GM19023 (cell line): Measurements from ENCODE around the gene JPH3.

ENCODE experiments used
- ATAC-seq: cut with Tn5 transposase; IDR thresholded peaks from one replicate; pipeline ENCODE4 v1.9.1; 2021; ENCODE audit warnings: mild to moderate bottlenecking, moderate library complexity; ENCODE audit not compliant: unreplicated experiment

JPH3 gene

GRCh38 chr16:87598431-87598830 is 3.9 kb upstream of the JPH3 start:
- no peak for ATAC-seq

DNA sequence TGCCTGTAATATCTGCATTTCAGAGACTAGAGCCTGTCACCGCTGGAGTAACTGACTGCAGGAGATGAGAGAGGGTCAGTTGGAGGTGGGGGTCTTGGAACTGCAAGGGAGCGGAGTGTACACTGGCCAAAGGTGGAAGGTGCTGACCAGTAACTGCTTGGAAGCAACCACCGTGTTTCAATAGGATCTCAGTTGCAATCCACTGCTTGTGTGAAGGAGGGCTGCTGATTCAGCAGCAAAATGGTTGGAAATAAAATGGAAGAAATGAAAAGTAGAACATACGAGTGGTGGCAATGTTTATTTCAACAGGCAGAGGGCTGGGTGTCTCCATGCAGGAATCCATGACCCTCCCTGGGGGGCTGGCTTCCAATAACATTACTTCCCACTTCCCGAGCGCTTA is 2.1 kb upstream of the JPH3 start:
- ATAC-seq, result no peak

- ATAC-seq, result no peak
These were observed 817 bp upstream of the JPH3 start for GRCh38 chr16:87601401-87601981.

- ATAC-seq, result no peak
These were observed 744 bp downstream of the JPH3 start for GRCh38 chr16:87602821-87603683.

GRCh38 chr16:87603684-87604633 is 1.7 kb downstream of the JPH3 start:
- no peak for ATAC-seq

GRCh38 chr16:87604634-87605111 is 2.4 kb downstream of the JPH3 start:
- ATAC-seq, result no peak

GRCh38 chr16:87607223-87607622 is 4.9 kb downstream of the JPH3 start:
- ATAC-seq, result no peak

GRCh38 chr16:87607871-87608270 is 5.6 kb downstream of the JPH3 start:
- no peak for ATAC-seq

GRCh38 chr16:87608400-87608985 is 6.2 kb downstream of the JPH3 start:
- no peak for ATAC-seq

GRCh38 chr16:87610026-87610425 is 7.7 kb downstream of the JPH3 start:
- no peak for ATAC-seq

DNA sequence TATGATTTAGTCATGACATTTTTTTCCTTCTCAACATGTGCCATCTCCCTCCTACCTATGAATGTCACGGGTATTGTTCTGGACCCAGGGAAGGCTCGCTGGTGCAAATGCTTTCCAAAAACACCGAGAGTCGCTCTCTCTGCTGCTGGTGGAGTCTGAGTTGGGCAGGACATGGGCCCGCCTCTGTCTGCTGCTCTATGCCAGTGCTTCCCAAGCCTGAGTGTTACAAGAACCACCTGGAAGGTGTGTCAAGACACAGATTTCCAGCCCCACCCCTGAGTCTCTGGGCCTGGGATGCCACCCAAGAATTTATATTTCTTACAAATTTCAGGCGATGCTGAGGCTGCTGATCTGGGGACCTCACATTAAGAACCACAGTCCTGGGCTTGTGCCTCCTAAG is 9.1 kb downstream of the JPH3 start:
- no peak for ATAC-seq

GRCh38 chr16:87613961-87614360 is 11.7 kb downstream of the JPH3 start:
- no peak for ATAC-seq

GRCh38 chr16:87615621-87616041 is 13.3 kb downstream of the JPH3 start:
- no peak for ATAC-seq

DNA sequence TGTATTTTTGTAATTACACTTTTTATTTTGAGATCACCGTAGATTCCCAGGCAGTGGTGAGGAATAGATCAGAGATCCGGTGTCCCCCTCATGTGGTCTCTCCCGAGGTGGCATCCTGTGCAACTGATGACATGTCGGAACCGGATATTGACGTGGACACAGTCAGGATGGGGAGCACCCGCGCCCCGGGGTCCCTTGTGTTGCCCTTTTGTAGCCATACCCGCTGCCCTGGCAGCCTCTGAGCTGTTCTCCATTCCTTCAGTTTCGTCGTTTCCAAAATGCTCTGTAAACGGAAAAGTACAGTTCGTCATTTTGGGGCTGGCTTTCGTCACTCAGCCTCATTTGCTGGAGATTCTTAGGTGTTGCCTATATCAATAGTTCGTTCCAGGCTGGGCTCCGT is 14.2 kb downstream of the JPH3 start:
- ATAC-seq, result no peak

DNA sequence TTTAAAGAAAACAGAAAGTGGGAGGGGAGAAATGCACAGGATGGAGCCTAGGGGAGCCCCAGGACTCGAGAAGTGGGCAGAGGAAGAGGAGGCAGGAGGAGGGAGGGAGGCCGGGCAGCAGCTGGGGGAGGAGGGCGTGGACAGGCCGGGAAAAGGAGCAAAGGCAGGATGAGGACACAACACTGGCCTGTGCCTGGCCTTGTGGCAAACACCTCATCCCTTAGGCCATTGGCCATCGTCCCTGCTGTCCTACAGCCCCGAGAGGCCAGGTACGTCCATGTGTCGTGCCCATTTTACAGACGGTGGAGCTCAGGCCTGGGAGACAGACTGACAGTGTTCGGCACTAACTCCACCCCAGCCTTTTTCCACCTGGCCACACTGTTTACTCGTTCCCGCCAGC is 15.9 kb downstream of the JPH3 start:
- no peak for ATAC-seq

GRCh38 chr16:87619360-87620200 is 17.3 kb downstream of the JPH3 start:
- ATAC-seq, result no peak

DNA sequence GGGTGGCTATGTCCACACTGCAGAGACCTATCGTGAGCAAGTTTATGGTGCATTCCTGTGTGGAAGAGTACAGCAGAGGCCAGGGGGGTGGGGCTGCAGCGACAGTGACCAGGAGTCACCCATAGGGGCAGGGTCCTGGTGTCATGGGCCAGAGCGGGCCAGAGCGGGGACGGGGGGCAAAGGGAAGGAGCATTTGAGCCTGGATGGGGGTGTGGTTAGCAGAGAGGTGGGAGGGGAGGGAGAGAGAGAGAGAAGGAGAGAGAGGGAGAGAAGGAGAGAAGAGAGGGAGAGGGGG is 17.8 kb downstream of the JPH3 start:
- ATAC-seq, result no peak

- no peak for ATAC-seq
These were observed 19.2 kb downstream of the JPH3 start for GRCh38 chr16:87621550-87621829.

DNA sequence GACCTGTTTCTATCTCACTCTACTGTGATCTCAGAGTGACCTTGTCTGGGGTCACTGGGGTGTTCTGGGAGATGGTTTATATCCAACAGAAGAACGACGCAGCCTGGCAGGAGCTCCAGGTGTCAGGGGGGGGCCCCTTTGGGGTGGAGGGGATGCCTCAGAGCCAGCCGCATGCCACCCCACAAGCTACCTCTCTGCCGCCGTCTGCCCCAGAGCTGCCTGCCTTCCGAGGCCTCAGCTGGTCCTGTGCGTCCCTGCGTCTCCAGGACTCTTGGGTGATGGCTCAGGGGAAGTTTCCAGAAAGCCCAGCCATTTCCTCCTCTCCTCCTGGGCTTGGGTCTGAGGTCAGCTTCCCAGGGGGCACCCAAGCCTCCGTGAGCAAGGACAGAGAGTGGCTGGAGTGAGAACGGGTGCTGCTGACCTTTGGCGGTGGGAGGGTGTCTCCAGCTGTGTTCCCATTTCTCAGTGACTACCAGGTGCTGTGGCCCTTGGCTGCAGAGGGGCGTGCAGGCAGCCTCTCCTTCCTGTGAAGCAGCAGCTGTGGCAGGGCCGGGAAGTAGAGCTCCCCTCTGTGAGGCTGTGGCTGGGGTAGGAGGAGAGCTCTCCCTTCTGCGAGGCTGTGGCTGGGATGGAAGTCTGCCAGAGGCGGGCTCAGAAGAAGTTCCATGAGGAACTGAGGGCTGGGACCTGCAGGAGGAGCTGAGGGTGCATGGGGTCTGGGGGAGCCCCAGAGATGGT is 19.8 kb downstream of the JPH3 start:
- ATAC-seq, result no peak
